ENCODE data around the gene SUV39H1. TPM values are rescaled to one million over a fixed set of nuclear protein-coding genes. Genes with fewer than 3 reads are reported as not detected.
A peak's percentile ranks its signal among the peaks of the same experiment; 100 is the strongest.

The SUV39H1 gene
- total and polyA plus RNA-seq, 2 of the 13 experiments (the other 11 are each of a cell fraction or from before 2014, with no cell fraction given), result 5.2 to 10.1 TPM

GRCh38 chrX:48676106-48676892 lies 20.2 kb upstream of the SUV39H1 start (continued):
- TF ChIP-seq, protein P1, sequence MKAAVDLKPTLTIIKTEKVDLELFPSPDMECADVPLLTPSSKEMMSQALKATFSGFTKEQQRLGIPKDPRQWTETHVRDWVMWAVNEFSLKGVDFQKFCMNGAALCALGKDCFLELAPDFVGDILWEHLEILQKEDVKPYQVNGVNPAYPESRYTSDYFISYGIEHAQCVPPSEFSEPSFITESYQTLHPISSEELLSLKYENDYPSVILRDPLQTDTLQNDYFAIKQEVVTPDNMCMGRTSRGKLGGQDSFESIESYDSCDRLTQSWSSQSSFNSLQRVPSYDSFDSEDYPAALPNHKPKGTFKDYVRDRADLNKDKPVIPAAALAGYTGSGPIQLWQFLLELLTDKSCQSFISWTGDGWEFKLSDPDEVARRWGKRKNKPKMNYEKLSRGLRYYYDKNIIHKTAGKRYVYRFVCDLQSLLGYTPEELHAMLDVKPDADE (CRISPR knock-in tag; IDR thresholded peaks at IDR 0.05), result no peak
- TF ChIP-seq, protein P2, sequence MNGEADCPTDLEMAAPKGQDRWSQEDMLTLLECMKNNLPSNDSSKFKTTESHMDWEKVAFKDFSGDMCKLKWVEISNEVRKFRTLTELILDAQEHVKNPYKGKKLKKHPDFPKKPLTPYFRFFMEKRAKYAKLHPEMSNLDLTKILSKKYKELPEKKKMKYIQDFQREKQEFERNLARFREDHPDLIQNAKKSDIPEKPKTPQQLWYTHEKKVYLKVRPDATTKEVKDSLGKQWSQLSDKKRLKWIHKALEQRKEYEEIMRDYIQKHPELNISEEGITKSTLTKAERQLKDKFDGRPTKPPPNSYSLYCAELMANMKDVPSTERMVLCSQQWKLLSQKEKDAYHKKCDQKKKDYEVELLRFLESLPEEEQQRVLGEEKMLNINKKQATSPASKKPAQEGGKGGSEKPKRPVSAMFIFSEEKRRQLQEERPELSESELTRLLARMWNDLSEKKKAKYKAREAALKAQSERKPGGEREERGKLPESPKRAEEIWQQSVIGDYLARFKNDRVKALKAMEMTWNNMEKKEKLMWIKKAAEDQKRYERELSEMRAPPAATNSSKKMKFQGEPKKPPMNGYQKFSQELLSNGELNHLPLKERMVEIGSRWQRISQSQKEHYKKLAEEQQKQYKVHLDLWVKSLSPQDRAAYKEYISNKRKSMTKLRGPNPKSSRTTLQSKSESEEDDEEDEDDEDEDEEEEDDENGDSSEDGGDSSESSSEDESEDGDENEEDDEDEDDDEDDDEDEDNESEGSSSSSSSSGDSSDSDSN (CRISPR knock-in tag; IDR thresholded peaks at IDR 0.05), result peak; percentile 68
- TF ChIP-seq, protein P3, sequence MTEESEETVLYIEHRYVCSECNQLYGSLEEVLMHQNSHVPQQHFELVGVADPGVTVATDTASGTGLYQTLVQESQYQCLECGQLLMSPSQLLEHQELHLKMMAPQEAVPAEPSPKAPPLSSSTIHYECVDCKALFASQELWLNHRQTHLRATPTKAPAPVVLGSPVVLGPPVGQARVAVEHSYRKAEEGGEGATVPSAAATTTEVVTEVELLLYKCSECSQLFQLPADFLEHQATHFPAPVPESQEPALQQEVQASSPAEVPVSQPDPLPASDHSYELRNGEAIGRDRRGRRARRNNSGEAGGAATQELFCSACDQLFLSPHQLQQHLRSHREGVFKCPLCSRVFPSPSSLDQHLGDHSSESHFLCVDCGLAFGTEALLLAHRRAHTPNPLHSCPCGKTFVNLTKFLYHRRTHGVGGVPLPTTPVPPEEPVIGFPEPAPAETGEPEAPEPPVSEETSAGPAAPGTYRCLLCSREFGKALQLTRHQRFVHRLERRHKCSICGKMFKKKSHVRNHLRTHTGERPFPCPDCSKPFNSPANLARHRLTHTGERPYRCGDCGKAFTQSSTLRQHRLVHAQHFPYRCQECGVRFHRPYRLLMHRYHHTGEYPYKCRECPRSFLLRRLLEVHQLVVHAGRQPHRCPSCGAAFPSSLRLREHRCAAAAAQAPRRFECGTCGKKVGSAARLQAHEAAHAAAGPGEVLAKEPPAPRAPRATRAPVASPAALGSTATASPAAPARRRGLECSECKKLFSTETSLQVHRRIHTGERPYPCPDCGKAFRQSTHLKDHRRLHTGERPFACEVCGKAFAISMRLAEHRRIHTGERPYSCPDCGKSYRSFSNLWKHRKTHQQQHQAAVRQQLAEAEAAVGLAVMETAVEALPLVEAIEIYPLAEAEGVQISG (CRISPR knock-in tag; IDR thresholded peaks at IDR 0.05), result peak; percentile 44; the same call in 1 of the 2 replicates
- TF ChIP-seq POLR2AphosphoS2 (IDR thresholded peaks at IDR 0.05; ENCODE audit: low read depth, low read length), result no peak
- no peak for TF ChIP-seq ZNF496 (CRISPR knock-in tag; IDR thresholded peaks at IDR 0.05; ENCODE audit: insufficient replicate concordance)
- TF ChIP-seq TAF15 (IDR thresholded peaks at IDR 0.05; ENCODE audit: low read depth, low read length, poor library complexity, severe bottlenecking), result no peak
- TF ChIP-seq, protein P4, sequence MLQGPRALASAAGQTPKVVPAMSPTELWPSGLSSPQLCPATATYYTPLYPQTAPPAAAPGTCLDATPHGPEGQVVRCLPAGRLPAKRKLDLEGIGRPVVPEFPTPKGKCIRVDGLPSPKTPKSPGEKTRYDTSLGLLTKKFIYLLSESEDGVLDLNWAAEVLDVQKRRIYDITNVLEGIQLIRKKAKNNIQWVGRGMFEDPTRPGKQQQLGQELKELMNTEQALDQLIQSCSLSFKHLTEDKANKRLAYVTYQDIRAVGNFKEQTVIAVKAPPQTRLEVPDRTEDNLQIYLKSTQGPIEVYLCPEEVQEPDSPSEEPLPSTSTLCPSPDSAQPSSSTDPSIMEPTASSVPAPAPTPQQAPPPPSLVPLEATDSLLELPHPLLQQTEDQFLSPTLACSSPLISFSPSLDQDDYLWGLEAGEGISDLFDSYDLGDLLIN (CRISPR knock-in tag; IDR thresholded peaks at IDR 0.05; ENCODE audit: borderline replicate concordance), result no peak
- no peak for TF ChIP-seq ZNF83 (CRISPR knock-in tag; IDR thresholded peaks at IDR 0.05; ENCODE audit: borderline replicate concordance)
- 0 out of 2 replicates have a peak, but pooled peaks have one; percentile 20 for TF ChIP-seq ZNF543 (CRISPR knock-in tag; IDR thresholded peaks at IDR 0.05)
- no peak for TF ChIP-seq ZNF282 (IDR thresholded peaks at IDR 0.05; ENCODE audit: partially characterized antibody)
- TF ChIP-seq DBP (CRISPR knock-in tag; IDR thresholded peaks at IDR 0.05; ENCODE audit: not compliant biosample characterization), result no peak
- TF ChIP-seq KMT2A (CRISPR knock-in tag; IDR thresholded peaks at IDR 0.05), result no peak; the same call in 1 of the 2 replicates
- TF ChIP-seq, protein P5, sequence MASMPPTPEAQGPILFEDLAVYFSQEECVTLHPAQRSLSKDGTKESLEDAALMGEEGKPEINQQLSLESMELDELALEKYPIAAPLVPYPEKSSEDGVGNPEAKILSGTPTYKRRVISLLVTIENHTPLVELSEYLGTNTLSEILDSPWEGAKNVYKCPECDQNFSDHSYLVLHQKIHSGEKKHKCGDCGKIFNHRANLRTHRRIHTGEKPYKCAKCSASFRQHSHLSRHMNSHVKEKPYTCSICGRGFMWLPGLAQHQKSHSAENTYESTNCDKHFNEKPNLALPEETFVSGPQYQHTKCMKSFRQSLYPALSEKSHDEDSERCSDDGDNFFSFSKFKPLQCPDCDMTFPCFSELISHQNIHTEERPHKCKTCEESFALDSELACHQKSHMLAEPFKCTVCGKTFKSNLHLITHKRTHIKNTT (CRISPR knock-in tag; IDR thresholded peaks at IDR 0.05), result no peak
- no peak for TF ChIP-seq ZNF225 (CRISPR knock-in tag; IDR thresholded peaks at IDR 0.05)
- no peak for TF ChIP-seq ZXDC (CRISPR knock-in tag; IDR thresholded peaks at IDR 0.05)
